GM21576 (cell line): ENCODE results near the gene MRM2.

Experiments used
- ATAC-seq: cut with Tn5 transposase; IDR thresholded peaks from one replicate; pipeline ENCODE4 v1.9.1; 2021; ENCODE audit warnings: mild to moderate bottlenecking, moderate library complexity; ENCODE audit not compliant: unreplicated experiment

Gene MRM2

GRCh38 chr7:2192831-2193534, 49.0 kb downstream of the MRM2 start:
- no peak for ATAC-seq

GRCh38 chr7:2191016-2191415, 51.0 kb downstream of the MRM2 start:
- no peak for ATAC-seq

- ATAC-seq, result no peak
Observed at GRCh38 chr7:2190531-2190930, 51.5 kb downstream of the MRM2 start.

- ATAC-seq, result no peak
Observed at GRCh38 chr7:2186166-2186565, 55.8 kb downstream of the MRM2 start.

GRCh38 chr7:2185715-2186114, 56.3 kb downstream of the MRM2 start:
- ATAC-seq, result no peak
